ENCODE measurements around the gene AAR2. TPM values are rescaled to one million over a fixed set of nuclear protein-coding genes. Genes with fewer than 3 reads are reported as not detected.
A peak's percentile ranks its signal among the peaks of the same experiment; 100 is the strongest.

AAR2 gene
- total RNA-seq, 1 donor from 2014 or later: 25.9 TPM

- peaks cover 34% of the 10 kb centered on the region for H3K4me1 Mint-ChIP-seq
- peak overlapping the region; percentile 32 for H3K4me3 Mint-ChIP-seq
- CTCF ChIA-PET: interaction anchor here (1.6 kb wide), 1 partner anchor 36 kb away, joined by 5 read pairs; no protein-coding TSS in a partner anchor
- intact Hi-C loops (cut with micrococcal nuclease): no loop called here
- no peaks in the 10 kb centered on the region for H3K27me3 Mint-ChIP-seq
- POLR2A ChIA-PET: no interaction called here
- H3K27ac Mint-ChIP-seq: no peak overlapping the region
- ATAC-seq (ENCODE audit: low read depth): no peak
- peaks cover 45% of the 10 kb centered on the region for H3K36me3 Mint-ChIP-seq (ENCODE audit: low read depth)
- no peaks in the 10 kb centered on the region for H3K9me3 Mint-ChIP-seq
- no peak for DNase-seq
- TF ChIP-seq CTCF (IDR thresholded peaks at IDR 0.05): no peak
These were observed 1.9 kb downstream of the AAR2 start for GRCh38 chr20:36238153-36238552.

GRCh38 chr20:36238760-36239159 lies 2.5 kb downstream of the AAR2 start:
- intact Hi-C loops (cut with micrococcal nuclease): no loop called here
- Mint-ChIP-seq H3K36me3 (ENCODE audit: low read depth) (peaks cover 51% of the 10 kb centered on the region), H3K9me3 (no peaks in the 10 kb centered on the region), H3K4me3 (peak overlapping the region; percentile 36), H3K27me3 (no peaks in the 10 kb centered on the region), H3K27ac (no peak overlapping the region), H3K4me1 (peaks cover 34% of the 10 kb centered on the region)
- POLR2A ChIA-PET: no interaction called here
- no peak for ATAC-seq (ENCODE audit: low read depth)
- CTCF ChIA-PET: no interaction called here
- no peak for DNase-seq
- TF ChIP-seq CTCF (IDR thresholded peaks at IDR 0.05): no peak

- H3K36me3 Mint-ChIP-seq (ENCODE audit: low read depth): peaks cover 64% of the 10 kb centered on the region
- no peak for TF ChIP-seq CTCF (IDR thresholded peaks at IDR 0.05)
- H3K4me1 Mint-ChIP-seq: peaks cover 34% of the 10 kb centered on the region
- no peak for DNase-seq
- ATAC-seq (ENCODE audit: low read depth): no peak
- POLR2A ChIA-PET: interaction anchor here (0.6 kb wide), 1 partner anchor 11 kb away, joined by 6 read pairs; no protein-coding TSS in a partner anchor
- H3K9me3 Mint-ChIP-seq: no peaks in the 10 kb centered on the region
- H3K27me3 Mint-ChIP-seq: no peaks in the 10 kb centered on the region
- H3K27ac Mint-ChIP-seq: no peak overlapping the region
- intact Hi-C loops (cut with micrococcal nuclease): no loop called here
- CTCF ChIA-PET: no interaction called here
- H3K4me3 Mint-ChIP-seq: no peak overlapping the region
These were observed 3.8 kb downstream of the AAR2 start for GRCh38 chr20:36240076-36240475.

- no peak for TF ChIP-seq CTCF (IDR thresholded peaks at IDR 0.05)
- no peaks in the 10 kb centered on the region for H3K9me3 Mint-ChIP-seq
- no peak overlapping the region for H3K27ac Mint-ChIP-seq
- no peaks in the 10 kb centered on the region for H3K27me3 Mint-ChIP-seq
- ATAC-seq (ENCODE audit: low read depth) (no peak), DNase-seq (no peak)
- H3K4me3 Mint-ChIP-seq: no peak overlapping the region
- intact Hi-C loops (cut with micrococcal nuclease): no loop called here
- peaks cover 76% of the 10 kb centered on the region for H3K36me3 Mint-ChIP-seq (ENCODE audit: low read depth)
- peaks cover 25% of the 10 kb centered on the region for H3K4me1 Mint-ChIP-seq
- ChIA-PET POLR2A (interaction anchor here (0.7 kb wide), 2 partner anchors 29 to 330 kb away, joined by 7 to 8 read pairs; no protein-coding TSS in a partner anchor), CTCF (no interaction called here)
These were observed 5.4 kb downstream of the AAR2 start for GRCh38 chr20:36241678-36242077.

GRCh38 chr20:36243726-36244125 lies 7.4 kb downstream of the AAR2 start:
- POLR2A ChIA-PET: no interaction called here
- Mint-ChIP-seq H3K4me3 (no peak overlapping the region), H3K9me3 (no peaks in the 10 kb centered on the region), H3K27ac (no peak overlapping the region), H3K36me3 (ENCODE audit: low read depth) (peaks cover 86% of the 10 kb centered on the region), H3K4me1 (peaks cover 7% of the 10 kb centered on the region), H3K27me3 (no peaks in the 10 kb centered on the region)
- ATAC-seq (ENCODE audit: low read depth) (no peak), DNase-seq (no peak)
- no peak for TF ChIP-seq CTCF (IDR thresholded peaks at IDR 0.05)
- CTCF ChIA-PET: no interaction called here
- intact Hi-C loops (cut with micrococcal nuclease): no loop called here

All from activated B cell treated with CpG ODN at 0.5 μM for 24 hours (primary cell).